Thyroid gland (tissue), 4 donors: ENCODE results near the gene CYP1A2.

ENCODE experiments used
- CTCF ChIP-seq, 6 experiments: fragments of 200-600 bp in 3 of 6; fragments of 450-650 bp in 3 of 6; sonication (generic) in 3 of 6; IDR thresholded peaks; one replicate each; pipeline ENCODE4 v1.5.1; 2016 to 2019; ENCODE audit warnings: antibody characterized with exemption in 6 of 6, mild to moderate bottlenecking in 2 of 6, inconsistent platforms in 1 of 6, moderate library complexity in 1 of 6
- POLR2A ChIP-seq, 2 donors: fragments of 450-650 bp; IDR thresholded peaks; one replicate each; pipeline ENCODE4 v1.6.1; 2017; ENCODE audit warnings: antibody characterized with exemption in 2 of 2, mild to moderate bottlenecking in 2 of 2, moderate library complexity in 1 of 2

- TF ChIP-seq POLR2A (IDR thresholded peaks at IDR 0.05) (no peak), CTCF (IDR thresholded peaks at IDR 0.05) (peak; percentile 85 to 95 (median 89))
These were observed 51.4 kb downstream of the CYP1A2 start for GRCh38 chr15:74799856-74800558.
